ENCODE data around the gene ART4.

ART4 gene, protein sequence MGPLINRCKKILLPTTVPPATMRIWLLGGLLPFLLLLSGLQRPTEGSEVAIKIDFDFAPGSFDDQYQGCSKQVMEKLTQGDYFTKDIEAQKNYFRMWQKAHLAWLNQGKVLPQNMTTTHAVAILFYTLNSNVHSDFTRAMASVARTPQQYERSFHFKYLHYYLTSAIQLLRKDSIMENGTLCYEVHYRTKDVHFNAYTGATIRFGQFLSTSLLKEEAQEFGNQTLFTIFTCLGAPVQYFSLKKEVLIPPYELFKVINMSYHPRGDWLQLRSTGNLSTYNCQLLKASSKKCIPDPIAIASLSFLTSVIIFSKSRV

DNA sequence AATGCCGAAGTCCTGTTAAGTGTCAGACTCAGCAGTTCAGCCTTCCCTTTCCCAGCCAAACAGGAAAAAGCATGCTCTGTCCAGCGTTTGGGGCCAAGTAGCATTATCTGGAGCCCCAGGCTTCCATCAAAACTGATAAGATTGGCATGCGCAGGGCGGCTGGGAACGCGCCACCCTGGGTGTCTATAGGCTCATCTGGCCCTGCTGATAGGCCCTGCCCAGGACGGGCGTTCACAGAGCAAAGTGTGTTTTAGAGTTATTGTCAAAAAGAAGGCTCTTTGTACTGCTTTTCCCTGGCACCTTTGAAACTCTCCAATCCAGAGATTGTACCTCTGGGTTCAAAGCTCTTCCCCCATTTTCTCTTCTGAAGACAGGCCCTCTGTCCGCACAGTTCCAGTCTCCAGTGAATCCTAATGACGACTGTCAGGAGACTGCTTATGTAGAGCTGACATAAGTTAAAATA, at the start of gene ART4:
ART4 (minus strand) TSS at position 102 of the 463 bp plus-strand sequence. CDS start 413 bp downstream, outside the sequence.
- DNase-seq, result no peak

DNA sequence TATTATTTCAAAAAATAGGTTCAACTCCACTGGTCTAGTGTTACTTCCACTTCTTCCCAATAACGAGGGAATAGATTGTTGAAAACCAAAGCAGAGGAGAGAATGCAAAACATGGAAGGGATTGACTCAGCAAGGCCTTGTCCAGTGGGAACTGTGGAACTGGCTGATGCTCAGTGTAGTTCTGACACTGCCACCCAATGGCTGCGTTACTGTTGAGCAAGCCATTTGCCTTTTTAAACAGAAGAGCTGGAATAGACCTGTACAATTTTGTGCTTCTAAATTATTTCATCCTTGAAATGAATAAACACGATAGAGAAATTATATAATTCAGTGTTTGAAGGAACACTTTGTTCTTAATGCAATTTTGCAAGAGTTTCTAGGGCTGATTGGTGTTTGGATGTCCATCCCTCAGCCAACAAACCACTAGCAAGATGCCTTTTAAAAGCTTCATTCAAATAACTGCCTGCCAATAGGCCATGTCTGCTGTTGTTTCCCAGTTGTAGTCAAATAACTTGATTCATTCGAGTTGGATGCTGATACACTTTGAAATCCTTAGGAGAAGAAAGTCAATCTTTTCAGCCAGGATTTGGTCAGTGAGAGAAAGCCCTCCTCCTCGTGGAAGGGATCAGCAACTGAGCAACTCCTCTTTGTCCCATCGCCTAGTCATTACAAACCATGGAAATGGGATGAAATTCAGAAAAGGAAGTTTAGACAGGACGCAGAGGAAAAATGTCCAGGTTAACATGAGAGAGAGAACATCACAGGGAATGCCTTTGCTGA, 49.6 kb upstream of the ART4 start:
- DNase-seq, result no peak

DNA sequence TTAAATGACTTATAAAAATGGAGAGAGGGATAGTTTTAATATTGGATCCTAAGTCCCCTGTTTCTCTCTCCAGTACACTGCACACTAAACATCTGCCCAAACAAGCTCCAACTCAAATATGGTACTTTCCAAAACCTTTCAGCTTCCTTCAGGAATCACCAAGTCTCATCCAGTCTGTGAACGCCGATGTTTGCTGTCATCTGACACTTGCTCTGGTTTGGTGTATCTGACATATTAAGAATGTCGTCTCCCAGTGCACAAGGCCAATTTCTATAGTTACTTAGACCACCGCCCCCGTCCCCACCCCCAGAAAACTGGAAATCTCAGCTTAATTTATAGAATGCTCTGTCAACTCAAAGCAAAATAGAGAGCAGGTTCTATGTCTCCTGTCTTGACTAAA, 47.4 kb upstream of the ART4 start:
- DNase-seq, result no peak

DNA sequence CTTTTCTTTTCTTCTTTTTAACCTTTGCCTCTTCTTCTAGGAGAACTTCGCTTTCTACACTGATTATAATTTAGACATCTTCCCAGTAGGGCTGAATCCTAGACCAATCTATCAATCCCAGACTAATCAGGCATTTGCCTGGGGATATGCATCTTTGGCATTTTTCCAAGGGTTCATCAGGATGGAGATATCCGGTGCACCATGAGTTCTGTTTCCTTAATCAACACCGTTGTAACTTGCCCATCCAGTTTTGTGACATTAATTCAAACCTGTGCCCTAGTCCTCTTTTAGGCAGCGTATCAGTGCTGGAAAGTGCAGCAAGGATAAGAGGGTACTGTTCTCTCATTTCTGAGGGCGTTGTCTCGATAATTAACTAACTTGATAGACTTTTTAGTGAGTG, 42.9 kb upstream of the ART4 start:
- DNase-seq, result no peak

DNA sequence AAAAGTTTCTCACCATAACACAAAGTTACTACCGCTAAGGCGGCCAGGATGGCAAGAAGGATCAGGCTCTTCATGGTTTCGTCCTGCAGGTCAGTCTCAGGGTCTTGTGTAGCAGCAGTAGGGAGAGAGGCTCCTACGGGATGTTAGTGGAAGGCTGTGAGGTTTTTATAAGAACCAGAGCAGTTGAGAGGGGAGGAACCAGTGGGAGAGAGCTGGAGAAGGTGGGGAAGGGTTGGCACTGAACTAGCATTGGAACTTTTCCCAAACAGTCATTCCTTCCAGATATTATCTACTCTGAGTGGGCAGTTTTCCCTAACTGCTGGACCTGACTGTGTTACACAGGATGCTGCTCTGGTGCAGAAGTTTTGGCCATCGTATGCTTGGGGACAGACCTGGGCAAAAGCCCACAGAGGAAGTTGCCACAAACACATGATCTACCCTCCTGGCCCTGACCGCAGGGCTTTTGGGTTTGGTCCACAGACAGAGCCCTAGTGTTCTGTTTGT, 42.4 kb upstream of the ART4 start, which contains the start of gene MGP:
MGP (minus strand) TSS at position 137 of the 504 bp plus-strand sequence; CDS start at position 74, 63 bp downstream.
- no peak for DNase-seq

DNA sequence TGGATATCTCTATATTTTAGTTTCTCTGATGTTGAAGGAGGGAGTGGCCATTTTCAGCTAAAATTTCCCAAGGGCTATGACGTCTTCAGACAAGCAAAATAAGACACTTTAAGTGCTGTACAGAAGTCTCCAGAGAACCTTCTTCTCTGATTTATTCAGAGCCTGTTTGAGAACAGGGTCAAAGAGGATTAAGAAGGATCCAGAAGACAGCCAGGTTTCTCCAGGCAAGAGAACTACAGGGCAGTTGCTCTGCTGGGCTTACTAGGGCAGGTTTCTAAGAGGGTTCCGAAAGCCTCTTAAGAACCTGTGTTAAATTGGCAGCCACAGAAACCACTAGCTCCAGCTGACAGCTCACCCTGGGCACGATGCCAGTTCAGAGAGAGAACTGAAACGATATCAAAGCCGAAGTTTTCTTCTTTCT, 41.1 kb upstream of the ART4 start:
- peak; percentile 71 to 77 for DNase-seq

DNA sequence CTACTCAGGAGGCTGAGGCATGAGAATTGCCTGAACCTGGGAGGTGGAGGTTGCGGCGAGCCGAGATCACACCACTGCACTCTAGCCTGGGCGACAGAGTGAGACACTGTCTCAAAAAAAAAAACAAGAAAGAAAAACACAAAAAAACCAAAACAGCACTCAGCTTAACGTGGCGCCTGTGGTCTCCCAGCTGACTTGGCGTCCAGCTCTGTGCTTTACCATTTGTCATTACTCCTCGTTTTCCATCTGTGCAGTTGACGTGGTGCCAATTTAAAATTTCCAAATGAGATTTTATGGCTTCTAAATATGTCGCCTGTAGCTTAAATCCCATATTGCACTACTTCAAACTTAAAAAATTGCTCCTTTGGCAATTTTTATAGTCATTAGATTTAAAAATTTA, 40.4 kb upstream of the ART4 start:
- DNase-seq, result no peak

DNA sequence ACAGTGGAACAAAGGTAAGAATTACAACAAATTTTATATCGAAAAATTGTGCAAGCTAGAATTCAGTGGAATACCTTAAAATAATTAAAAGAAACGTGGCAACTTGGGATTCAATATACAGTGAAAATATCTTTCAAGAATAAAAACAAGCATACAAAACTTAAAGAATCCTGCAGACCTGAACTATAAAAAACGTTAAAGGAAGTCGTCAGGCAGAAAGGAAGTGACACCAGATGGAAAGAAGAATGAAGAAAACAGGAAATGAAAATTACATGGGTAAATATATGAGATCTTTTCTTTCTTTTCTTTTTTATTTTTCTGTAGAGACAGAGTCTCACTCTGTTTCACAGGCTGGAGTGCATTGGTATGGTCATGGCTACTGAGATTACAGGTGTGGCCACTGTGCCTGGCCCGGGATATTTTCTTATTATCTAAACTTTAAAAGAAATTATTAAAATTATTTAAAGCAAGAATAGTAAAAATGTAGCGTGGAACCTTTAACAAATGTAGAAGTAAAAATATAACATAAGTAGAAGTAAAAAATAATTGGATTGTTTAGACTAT, 37.6 kb upstream of the ART4 start:
- DNase-seq, result no peak

DNA sequence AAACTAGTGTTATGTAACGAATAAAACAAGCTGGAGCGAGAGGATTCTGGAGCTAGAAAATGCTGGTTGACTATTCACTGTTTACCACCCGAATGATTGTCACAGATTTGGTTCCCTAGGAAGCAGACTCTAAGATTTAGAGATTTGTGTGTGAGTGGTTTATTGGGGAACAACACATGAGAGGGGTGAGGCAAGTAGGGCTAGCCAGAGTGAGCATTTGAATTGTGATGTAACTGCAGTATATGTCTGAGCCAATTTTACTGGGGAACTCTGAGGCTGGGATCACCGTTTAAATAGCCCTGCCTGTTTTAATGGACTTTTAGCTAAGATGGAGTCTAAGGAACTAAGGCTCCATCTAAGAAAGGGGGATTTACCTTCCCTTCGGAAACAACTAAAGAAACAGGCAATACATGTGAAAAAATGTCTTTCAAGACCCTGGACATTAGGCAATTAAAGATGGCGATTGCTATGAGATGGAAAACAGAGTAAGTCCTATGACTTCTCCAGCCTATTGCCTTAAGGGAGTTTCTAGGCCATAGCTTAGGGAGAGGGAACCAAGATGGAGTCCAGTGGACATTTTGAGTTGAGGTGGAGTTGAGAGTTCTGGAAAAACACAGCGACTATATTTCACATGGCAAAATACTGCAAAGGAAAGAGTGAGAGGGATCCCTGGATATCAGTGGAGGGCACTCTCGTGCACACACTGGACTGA, 36.1 kb upstream of the ART4 start:
- no peak for DNase-seq

DNA sequence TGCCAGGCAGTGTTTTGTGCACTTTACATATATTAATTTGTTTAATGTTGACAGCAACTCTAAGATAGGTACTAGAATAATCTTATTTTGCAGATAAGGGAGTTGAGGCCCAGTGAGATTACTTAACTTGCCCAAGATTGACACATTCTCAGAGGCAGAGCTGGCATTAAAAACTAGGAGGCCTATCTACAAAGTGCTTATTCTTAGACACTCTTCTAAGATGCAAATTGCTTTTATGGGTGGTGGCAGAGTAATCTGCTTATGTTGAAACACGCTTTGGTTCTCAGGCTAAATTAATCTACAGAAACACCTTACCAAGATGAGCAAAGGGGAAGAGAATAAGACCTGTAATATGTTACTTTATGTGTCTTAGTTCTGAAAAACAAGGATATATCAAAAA, 35.2 kb upstream of the ART4 start:
- no peak for DNase-seq

DNA sequence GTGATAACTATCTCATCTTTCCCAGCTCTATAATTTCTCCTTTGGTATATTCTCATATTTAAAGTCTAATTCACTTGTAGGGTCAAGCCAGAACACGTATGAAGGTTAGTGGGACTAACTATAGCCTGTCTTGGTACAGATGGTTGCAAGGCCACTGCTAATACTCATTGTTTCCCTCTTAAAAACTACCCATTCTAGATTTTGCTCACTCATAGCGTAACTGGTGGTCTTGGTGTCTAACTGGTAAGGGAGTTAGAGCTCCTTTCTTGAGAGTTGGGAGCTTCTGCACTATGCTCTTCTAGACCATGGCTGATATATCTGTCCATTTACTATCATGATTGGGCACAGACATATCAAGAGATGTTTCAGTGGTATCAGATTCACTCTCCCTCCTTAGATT, 33.5 kb upstream of the ART4 start:
- no peak for DNase-seq

DNA sequence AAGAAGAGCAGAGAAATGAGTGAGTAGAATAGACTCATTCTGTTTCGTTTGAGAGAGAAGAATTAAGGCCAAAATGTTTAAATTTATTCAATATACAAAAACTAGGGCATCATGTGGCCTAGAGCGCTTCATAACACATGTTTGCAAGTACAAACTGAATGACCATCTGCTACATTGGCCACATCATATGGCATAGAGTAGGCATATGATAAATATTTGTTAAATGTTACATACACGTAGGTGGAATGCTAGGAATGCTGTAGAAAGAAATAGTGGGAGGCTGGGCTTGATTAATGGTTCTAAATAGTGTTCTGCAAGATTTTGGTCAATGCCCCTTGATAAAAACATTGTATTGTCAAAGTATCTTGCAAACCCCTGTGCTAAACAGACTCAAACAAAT, 31.6 kb upstream of the ART4 start:
- DNase-seq, result no peak

DNA sequence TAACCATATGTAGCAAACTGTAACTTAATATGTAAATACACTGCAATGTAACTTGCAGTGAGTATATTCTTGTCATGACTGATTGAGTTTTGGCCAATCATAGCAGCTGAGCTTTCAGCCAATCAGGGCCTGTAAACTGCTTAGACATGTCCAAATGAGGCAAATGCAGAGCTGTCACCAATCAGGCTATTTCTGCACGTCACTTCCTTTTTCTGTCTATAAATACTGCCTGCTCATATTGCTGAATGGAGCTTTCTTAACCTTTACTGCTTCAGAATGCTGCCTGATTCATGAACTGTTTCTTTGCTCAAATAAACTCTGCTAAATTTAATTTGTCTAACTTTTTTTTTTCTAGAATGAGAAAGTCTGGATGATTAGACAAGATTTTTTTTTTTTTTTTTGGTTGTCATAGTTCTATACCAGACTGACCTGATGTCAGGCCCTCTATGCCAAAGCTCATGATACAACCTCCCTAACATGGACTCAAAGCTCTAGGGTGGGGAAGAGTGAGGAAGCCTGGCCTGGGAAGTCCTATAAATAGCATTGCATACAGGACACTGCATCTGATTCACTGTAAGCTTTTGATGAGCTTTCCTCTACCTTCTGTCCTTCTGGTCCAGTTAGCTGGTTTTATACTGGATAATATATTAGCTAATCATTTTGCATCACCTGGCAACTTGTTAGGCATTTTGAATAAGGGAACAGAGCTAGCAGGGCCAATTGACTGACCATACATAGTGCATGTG, 30.3 kb upstream of the ART4 start:
- DNase-seq, result no peak

DNA sequence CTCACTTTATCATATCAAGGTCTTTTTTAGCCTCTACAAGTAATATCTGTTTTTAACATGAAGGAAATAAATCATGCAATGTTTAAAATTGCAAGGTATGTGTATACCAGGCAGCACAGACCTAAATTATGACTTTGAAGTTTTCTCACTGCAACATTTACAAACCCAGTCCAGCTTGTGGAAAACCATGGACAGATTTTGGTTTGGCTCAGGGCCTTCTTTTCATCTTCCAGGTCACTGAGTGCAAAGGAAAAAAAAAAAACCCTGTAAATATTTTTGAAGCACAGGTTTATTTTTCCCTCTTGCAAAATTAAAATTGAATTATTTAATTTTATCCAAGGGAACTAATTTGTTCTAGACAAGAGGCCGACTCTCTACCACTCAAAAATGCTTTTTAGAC, 28.6 kb upstream of the ART4 start:
- no peak for DNase-seq

DNA sequence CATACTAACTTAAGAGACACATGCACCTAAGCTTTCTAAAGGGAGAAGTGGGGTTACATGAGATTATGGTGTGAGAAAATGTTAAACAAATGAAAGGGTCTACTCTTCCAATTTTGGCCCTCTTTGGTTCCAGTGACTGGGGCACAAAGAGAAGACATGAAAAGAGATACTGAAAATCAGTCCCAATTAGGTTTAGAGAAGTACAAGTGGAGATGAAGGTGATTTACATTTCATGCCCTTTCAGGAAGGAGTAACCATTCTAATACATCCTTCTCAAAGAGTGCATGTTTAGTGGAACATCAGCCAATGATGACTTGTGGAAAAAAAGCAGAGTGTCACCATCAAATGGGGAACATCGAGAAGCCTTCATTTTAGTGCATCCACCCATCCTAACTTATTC, 27.9 kb upstream of the ART4 start:
- DNase-seq, result no peak

DNA sequence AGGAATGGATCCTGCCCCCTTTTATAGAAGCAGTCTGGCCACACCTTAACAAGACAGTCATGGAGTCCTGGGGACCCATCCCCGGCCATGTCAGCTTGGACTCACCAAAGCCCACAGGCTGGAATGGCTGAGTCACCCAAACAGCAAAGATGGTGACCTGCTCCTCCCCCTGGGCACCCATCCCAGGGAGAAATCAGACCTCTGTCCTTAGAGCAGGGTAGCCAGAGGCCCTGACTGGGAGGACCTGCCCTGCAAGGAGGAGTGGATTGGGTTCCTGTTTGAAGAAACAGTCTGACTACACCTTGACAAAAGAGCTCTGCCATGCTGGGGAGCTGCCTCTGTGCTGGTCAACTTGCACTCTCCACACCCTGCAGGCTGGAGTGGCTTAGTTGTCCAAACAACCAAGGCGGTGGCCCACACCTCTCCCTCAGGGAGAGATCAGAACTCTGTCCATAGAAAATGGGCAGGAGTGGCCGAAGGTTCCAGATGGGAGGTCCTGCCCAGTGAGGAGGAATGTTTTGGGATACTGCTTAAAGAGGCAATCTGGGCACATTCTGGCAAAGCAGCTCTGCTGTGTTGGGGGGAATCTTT, 25.7 kb upstream of the ART4 start:
- DNase-seq, result no peak

DNA sequence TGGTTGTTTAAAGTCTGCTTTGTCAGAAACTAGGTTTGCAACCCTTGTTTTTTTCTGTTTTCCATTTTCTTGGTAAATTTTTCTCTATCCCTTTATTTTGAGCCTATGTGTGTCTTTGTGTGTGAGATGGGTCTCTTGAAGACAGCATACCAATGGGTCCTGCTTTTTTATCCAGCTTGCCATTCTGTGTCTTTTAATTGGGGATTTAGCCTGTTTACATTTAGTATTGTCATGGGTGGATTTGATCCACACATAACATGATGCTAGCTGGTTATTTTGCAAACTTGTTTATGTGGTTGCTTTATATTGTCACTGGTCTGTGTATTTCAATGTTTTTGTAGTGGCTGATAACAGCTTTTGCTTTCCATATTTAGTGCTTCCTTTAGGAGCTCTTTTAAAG, 17.2 kb upstream of the ART4 start:
- DNase-seq, result no peak

DNA sequence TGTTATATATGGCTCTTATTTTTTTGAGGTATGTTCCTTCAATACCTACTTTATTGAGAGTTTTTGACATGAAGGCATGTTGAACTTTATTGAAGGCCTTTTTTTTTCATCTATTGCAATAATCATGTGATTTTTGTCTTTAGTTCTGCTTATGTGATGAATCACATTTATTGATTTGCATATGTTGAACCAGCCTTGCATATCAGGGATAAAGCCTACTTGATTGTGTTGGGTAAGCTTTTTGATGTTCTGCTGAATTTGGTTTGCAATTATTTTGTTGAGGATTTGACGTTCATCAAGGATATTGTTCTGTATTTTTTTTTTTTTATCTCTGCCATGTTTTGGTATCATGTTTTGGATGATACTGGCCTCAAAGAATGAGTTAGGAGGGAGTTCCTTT, 15.2 kb upstream of the ART4 start:
- no peak for DNase-seq

DNA sequence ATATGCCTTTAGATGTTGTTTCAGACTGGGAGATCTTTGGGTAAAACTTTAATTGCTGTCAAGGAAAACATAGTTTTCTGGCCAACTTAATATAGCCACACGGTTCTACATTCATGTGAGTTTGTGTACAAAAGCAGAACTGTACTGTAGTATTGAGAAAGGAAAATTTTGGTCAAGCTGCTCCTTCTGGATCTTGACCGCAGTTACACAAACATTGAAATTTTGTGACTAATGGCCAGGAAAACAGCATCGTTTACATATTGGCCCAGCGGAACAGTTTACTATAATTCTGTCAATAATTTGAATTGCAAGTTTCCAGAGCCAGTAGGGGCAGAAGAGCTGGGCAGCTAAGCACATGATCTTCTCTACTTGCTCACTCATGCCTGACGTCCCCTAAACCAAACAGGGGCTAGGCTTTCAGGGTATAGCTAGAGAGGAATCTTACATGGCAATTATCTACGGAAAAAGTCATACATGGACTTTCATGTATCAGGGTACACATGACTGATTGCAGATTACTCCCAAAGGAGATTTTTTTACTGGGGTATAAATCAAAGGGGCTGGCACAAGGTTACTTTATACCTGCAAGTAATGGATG, 11.4 kb upstream of the ART4 start:
- no peak for DNase-seq

DNA sequence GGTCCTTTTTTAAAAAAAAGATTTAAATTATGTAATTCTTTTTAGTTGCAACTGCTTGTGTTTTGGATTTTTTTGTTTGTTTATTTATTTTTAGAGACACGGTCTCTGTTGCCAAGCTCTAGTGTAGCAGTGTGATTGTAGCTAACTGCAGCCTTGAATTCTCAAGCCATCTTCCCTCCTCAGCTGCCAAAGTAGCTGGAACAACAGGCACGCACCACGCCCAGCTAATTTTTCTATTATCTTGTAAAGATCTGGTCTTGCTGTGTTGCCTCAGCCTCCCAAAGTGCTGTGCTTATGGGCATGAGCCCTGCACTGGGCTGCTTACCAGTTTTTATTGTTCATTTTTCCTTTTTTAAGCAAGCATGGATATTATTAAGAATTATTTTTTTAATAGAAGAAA, 10.6 kb upstream of the ART4 start:
- no peak for DNase-seq

DNA sequence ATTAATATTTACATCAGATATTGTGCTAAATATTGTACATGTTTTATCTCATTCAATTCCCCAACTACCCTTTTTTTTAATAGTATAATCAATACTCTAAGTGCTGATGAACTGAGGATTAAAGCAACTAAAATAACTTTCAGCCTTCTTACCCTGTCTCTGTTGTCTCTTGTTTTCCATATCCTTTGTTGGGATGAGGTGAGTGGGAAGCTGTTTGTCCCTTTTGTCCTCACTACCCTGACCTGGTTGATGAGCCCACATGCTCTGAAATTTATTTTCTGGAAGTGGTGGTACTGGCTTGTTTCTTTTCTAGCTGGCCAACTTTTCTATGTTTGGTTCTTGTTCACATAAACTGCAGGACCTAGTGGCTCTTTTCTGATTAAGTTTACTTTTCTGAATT, 9.6 kb upstream of the ART4 start:
- no peak for DNase-seq

All from stimulated activated CD4-positive, alpha-beta T cell treated with anti-CD3 and anti-CD28 coated beads, Interleukin-2, amount 100 ng/mL, for 24 hours (primary cell).